GM19035 (cell line): ENCODE data around the gene KIAA0232.
"Not testable (repeated sequence)": the region's sequence is repeated elsewhere in the genome, so short reads cannot be mapped to it uniquely, and the experiment has no call there.

ENCODE experiments used
- ATAC-seq: cut with Tn5 transposase; IDR thresholded peaks from one replicate; pipeline ENCODE4 v1.9.1; 2021; ENCODE audit not compliant: unreplicated experiment

KIAA0232 gene

GRCh38 chr4:6775746-6776145, 6.8 kb upstream of the KIAA0232 start:
- ATAC-seq = no peak

DNA sequence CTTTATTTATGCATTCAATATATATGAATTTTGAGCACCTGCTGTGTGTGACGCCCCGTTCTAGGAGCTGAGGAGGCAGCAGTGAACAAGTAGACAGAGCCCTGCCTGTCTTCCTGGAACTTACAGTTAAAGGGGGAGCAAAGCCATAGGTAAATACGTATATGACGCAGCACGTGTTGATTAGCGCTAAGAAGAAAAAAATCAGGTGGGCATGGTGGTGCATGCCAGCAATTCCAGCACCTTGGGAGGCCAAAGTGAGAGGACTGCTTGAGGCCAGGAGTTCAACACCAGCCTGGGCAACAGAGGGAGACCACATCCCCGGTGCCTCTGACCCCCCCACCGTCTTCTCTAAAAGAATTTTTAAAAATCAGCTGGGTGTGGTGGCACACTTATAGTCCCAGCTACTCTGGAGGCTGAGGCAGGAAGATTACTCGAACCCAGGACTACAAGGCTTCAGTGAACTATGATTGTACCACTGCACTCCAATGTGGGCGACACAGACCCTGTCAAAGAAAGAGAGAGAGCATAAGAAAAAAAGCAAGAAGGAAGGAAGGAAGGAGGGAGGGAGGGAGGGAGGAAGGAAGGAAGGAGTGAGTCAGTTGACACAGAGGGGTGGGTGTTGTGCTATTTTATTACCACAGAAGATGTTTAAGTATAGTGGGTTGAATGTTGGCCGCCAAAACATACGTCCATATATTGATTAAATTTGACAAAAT, 5.4 kb upstream of the KIAA0232 start:
- ATAC-seq = no peak

GRCh38 chr4:6777636-6778281, 4.8 kb upstream of the KIAA0232 start:
- no peak for ATAC-seq

DNA sequence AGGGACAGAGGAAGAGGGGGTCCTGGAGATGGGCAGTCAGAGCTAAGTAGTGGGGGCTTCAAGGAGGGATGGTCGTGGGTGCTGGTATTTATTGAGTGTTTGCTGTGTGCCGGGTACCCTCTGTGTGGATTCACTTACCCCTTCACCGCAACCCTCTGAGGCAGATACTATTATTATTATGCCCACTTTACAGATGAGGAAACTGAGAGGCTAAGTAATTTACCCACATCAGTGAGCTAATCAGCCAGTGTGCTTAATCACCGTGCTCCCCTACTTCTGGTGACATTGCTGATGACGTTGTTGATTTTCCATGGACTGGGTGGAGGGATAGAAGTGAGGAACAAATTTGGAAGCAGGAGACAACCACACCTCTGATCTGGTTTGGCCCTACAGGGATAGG, 4.1 kb upstream of the KIAA0232 start:
- ATAC-seq = no peak

DNA sequence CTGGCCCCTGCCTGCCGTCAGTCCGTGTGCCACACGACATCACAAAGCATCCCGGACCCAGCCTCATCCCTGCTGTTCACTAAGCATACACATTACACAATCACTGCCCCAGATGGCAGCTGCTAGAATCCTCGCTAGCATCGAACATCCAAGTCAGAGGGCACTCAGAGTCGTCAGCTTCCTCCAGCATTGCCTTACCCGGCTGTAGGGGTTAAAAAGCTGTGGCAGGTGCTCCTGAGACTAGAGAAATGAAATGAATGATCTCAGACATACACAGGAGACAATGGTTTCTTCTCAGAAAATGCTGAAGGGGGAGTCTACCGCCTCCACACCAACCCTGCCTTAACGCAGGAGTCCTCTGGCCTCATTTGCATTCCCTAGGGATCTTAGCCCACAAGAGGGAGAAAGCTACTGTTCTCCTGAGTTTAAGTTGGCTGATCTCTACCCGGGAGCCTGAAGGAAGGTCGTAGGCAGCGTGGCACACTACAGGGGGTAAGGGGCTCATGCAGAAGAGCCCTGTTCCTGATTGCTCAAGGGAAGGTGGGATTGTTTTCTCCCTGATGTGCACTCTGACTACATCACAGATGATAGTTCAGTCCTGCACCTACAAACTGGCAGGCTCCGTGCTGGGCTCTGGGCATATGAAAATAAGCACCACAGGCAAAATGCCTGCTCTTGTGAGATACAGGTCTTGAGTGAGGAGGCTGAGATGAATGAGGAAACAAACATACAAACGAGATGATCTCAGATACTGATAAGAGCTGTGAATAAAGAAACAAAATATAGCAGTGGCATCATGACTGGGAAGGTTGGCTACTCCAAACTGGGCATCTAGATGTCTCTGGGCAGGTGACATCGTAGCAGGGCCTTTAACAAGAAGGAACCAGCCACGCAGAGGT, 2.6 kb upstream of the KIAA0232 start:
- no peak for ATAC-seq

DNA sequence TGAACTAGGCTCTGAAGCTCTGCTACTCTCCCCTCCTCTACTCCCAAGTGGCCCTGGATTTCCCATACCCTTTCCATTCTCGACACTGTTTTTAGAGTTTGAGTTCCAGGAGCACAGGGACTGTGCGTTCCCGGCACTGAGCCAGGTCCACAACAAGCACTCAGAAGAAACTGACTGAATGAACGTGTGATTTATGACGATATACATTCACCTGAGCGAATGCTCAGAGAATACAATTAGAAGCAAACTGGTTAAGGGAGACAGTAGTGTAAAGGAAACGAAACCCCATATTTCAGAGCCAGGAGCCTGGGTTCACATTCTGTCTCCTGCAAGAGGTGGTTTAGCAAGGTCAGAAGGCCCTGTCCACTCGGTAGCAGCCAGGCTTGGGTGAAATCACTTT, 1.4 kb upstream of the KIAA0232 start:
- ATAC-seq = no peak

GRCh38 chr4:6781561-6781960, 966 bp upstream of the KIAA0232 start:
- ATAC-seq = no peak

- peak; percentile 28 for ATAC-seq
These were observed 251 bp downstream of the KIAA0232 start for GRCh38 chr4:6782846-6783110.

- ATAC-seq = peak; percentile 66
These were observed 819 bp downstream of the KIAA0232 start for GRCh38 chr4:6783111-6783981.

DNA sequence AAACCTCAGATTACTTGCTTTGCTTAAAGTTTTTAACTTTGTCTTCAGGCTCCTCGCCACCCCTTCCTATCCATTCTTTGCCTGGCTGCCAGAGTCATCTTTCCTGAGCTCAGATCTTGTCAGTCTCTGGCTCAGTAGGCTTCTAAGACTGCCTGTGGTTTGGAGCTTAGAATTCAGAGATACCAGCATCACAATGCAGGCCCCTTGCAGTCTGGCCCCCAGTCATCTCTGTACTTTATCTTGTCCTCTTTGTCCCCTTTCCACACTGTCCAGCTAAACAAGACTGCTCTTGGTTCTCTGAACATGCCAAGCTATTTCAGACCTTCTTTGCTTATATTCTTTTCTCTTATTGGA, 3.0 kb downstream of the KIAA0232 start:
- no peak for ATAC-seq

DNA sequence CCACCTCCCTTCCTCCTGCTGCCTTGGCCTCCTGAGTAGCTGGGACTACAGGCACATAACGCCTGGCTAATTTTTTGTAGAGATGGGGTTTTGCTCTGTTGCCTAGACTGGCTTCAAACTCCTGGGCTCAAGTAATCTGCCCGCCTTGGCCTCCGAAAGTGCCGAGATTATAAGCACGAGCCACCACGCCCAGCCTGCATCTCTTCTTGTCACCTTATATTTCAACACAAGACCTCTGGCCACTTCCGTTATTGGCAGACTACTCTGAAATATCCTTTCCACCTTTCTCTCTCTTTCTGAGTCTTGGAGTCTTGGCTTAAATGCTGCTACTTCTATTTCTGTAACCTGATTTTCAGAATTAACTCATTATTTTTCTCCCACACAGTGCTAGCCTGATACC, 5.6 kb downstream of the KIAA0232 start:
- no peak for ATAC-seq

GRCh38 chr4:6791245-6791644, 8.7 kb downstream of the KIAA0232 start:
- not testable (repeated sequence) for ATAC-seq

- ATAC-seq = not testable (repeated sequence)
These were observed 9.3 kb downstream of the KIAA0232 start for GRCh38 chr4:6791796-6792195.

GRCh38 chr4:6794189-6794588, 11.7 kb downstream of the KIAA0232 start:
- ATAC-seq = no peak

DNA sequence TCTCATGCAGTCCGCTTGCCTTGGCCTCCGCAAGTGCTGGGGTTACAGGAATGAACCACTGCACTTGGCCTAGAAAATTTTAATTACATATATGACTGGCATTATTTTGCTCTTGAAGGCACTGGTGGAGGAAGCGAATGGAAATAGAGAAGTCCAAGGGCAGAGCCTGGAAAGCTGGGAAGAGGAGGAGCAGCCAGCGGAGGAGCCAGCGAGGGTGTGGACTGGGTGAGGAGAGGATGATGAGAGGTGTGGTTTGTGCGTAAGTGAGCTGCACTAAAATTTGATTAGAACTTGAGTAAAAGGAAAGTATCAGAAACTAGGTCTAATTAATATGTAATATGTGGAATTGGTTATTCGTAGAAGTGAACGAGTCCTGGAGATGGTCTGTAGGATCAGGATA, 13.3 kb downstream of the KIAA0232 start:
- no peak for ATAC-seq

DNA sequence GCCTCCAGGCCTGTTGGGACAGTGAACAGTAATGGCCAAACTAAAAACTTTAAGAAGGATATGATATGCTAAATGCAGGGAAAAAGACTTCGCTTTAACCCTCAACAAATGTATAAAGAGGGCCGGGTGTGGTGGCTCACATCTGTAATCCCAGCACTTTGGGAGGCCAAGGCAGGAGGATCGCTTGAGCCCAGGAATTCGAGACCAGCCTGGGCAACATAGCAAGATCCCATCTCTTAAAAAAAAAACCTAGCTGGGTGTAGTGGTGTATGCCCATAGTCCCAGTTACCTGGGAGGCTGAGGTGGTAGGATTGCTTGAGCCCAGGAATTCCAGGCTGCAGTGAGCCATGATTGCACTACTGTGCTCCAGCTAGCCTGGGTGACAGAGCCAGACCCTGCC, 14.8 kb downstream of the KIAA0232 start:
- not testable (repeated sequence) for ATAC-seq

- ATAC-seq = no peak
These were observed 16.6 kb downstream of the KIAA0232 start for GRCh38 chr4:6799091-6799490.

GRCh38 chr4:6802025-6802424, 19.5 kb downstream of the KIAA0232 start:
- ATAC-seq = no peak

DNA sequence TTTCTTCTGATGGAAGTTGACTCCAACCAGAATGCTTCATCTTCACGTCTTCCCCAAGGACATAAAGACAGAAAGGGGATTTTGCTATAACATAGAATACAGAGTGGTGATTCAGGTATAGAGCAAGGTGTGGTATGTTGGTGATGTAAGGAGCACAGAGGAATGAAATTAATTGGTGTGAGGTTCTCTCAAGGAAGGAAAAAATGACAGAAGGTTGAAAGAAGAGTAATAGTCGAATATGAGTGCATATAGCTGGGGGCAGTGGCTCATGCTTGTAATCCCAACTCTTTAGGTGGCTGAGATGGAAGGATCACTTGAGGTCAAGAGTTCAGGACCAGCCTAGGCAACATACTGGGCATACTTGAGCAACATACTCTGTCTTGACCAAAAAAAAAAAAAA, 20.1 kb downstream of the KIAA0232 start:
- ATAC-seq = no peak

DNA sequence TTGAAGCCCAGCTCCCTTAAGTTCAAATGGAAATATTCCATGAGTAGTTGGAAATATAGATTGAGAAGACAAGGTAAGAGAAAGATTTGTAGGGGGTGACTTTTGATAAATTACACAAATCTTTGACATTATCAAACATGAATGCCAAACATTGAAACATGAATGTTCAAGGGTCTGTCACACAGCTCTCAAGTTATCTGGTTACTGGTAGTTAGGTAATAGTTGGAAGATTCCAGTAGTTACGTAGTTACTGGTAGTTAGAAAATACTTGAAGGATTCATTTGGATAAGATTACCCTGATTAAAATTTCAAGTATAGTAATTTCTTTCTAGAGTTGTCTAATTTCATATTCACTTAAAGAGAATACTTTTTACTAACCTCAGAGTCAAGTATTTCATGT, 20.7 kb downstream of the KIAA0232 start:
- no peak for ATAC-seq

GRCh38 chr4:6804082-6804752, 21.7 kb downstream of the KIAA0232 start:
- no peak for ATAC-seq
